DND-41 (cell line): ENCODE measurements around the gene TNFRSF19.

ENCODE experiments used
- ATAC-seq: fragments of 200-7000 bp; cut with Tn5 transposase; 3 replicates; pipeline ENCODE4 v1.9.1; 2021; ENCODE audit warnings: low read depth; ENCODE audit not compliant: insufficient read depth
- DNase-seq: peaks from one replicate; pipeline ENCODE4 v3.0.0-alpha.2; 2020
- H2AFZ ChIP-seq: 2 replicates; pipeline ENCODE4 v1.6.0; 2012; ENCODE audit warnings: low read depth, low read length
- H3K27ac ChIP-seq: 2 replicates; pipeline ENCODE4 v1.5.1; 2012; ENCODE audit warnings: low read length, inconsistent platforms
- H3K27me3 ChIP-seq: fragments of 200-600 bp; sonication (generic); 2 replicates; pipeline ENCODE4 v1.6.0; 2012; ENCODE audit warnings: low read length, mild to moderate bottlenecking, inconsistent platforms; ENCODE audit not compliant: insufficient read depth, poor library complexity
- H3K36me3 ChIP-seq: 2 replicates; pipeline ENCODE4 v1.5.1; 2012; ENCODE audit warnings: low read length, inconsistent platforms; ENCODE audit not compliant: insufficient read depth
- H3K4me1 ChIP-seq: 2 replicates; pipeline ENCODE4 v1.5.1; 2012; ENCODE audit warnings: mild to moderate bottlenecking, low read length; ENCODE audit not compliant: insufficient read depth
- H3K4me2 ChIP-seq: 2 replicates; pipeline ENCODE4 v1.6.0; 2012; ENCODE audit warnings: mild to moderate bottlenecking, moderate library complexity, low read length, inconsistent platforms; ENCODE audit not compliant: insufficient read depth
- H3K4me3 ChIP-seq, 2 experiments: fragments of 200-600 bp in 1 of 2; shearing (Covaris generic) in 1 of 2; 2 replicates each; pipeline ENCODE4 v1.5.1; 2012 to 2016; ENCODE audit warnings: inconsistent platforms in 2 of 2, low read length in 2 of 2, mild to moderate bottlenecking in 2 of 2, low read depth in 1 of 2, moderate library complexity in 1 of 2
- H3K79me2 ChIP-seq: 2 replicates; pipeline ENCODE4 v1.6.0; 2012; ENCODE audit warnings: low read length, inconsistent platforms; ENCODE audit not compliant: insufficient read depth
- H3K9ac ChIP-seq: 2 replicates; pipeline ENCODE4 v1.6.0; 2012; ENCODE audit warnings: low read depth, mild to moderate bottlenecking, inconsistent platforms, low read length, moderate library complexity
- H3K9me3 ChIP-seq: 2 replicates; pipeline ENCODE4 v1.5.1; 2012; ENCODE audit warnings: low read length, moderate library complexity, mild to moderate bottlenecking, inconsistent platforms; ENCODE audit not compliant: insufficient read depth, severe bottlenecking
- H4K20me1 ChIP-seq: 2 replicates; pipeline ENCODE4 v1.6.0; 2012; ENCODE audit warnings: low read length; ENCODE audit not compliant: insufficient read depth
- CTCF ChIP-seq: IDR thresholded peaks from 2 replicates; pipeline ENCODE4 v1.5.1; 2012; ENCODE audit warnings: borderline replicate concordance, low read length, moderate library complexity, mild to moderate bottlenecking; ENCODE audit not compliant: poor library complexity, severe bottlenecking; ENCODE audit errors: extremely low read depth
- EZH2 ChIP-seq: IDR thresholded peaks from 3 replicates; pipeline ENCODE4 v1.6.1; 2012; ENCODE audit warnings: borderline replicate concordance, low read depth, mild to moderate bottlenecking, moderate library complexity, low read length, inconsistent platforms; ENCODE audit not compliant: severe bottlenecking

TNFRSF19 gene

DNA sequence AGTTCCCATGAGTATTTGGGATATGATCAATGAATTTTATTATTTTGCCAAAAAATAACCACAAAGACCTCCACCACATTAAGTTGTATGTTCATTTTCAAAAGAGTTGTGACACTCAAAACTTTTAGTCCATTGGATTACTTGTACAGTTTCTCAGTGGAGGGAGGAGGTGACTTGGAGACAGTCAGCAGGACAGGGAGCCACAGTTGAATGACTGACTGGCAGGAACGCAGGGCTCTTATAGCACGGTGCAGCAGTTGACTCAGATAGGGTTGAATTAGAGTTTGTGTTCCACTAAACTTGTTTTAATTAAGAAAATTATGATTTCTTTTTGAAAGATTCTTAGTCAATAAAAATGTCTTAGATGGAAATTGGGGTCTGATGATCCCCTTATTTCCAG, 42.5 kb downstream of the TNFRSF19 start:
- H3K9ac ChIP-seq: no peak overlapping the region
- H2AFZ ChIP-seq: no peak overlapping the region
- no peaks in the 10 kb centered on the region for H4K20me1 ChIP-seq
- H3K27ac ChIP-seq: no peak overlapping the region
- no peak overlapping the region for H3K4me3 ChIP-seq
- H3K79me2 ChIP-seq: no peaks in the 10 kb centered on the region
- ATAC-seq: no peak
- no peak overlapping the region for H3K4me2 ChIP-seq
- H3K4me1 ChIP-seq: no peaks in the 10 kb centered on the region
- H3K27me3 ChIP-seq: peaks cover 2% of the 10 kb centered on the region
- no peaks in the 10 kb centered on the region for H3K36me3 ChIP-seq
- DNase-seq: no peak
- H3K9me3 ChIP-seq: no peaks in the 10 kb centered on the region
- TF ChIP-seq CTCF: no peak

- H3K9ac ChIP-seq: no peak overlapping the region
- no peak overlapping the region for H2AFZ ChIP-seq
Observed at GRCh38 chr13:23613596-23613995, 43.4 kb downstream of the TNFRSF19 start.

DNA sequence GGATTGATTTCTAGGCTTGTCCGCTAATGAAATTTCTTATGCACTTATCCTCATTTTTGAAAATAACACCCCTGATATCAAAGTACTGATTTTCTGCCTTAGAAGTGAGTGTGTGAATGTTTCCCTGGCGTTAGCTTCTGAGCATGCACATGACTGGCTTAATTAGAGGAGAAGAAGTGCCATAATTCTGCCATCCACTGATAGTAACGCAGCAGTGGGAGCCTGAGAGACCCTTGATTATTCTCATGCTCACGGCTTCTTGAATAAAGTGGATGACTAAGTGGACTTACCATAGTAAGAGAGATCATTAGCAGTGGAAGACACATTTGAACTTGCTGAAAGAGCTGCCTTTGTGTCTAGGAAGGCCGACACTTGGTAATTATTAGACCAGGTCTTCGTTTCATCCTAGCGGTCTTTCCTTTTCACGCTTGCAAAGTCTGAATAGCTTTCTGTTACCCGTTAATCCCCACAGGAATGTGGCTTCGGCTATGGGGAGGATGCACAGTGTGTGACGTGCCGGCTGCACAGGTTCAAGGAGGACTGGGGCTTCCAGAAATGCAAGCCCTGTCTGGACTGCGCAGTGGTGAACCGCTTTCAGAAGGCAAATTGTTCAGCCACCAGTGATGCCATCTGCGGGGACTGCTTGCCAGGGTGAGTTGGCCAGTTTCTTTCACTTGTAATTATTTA, 45.3 kb downstream of the TNFRSF19 start:
- Histone ChIP-seq H3K4me2 (no peak overlapping the region), H3K9ac (no peak overlapping the region), H3K79me2 (no peaks in the 10 kb centered on the region), H3K4me3 (no peak overlapping the region), H4K20me1 (no peaks in the 10 kb centered on the region), H2AFZ (no peak overlapping the region), H3K27ac (no peak overlapping the region), H3K4me1 (no peaks in the 10 kb centered on the region), H3K36me3 (no peaks in the 10 kb centered on the region), H3K9me3 (no peaks in the 10 kb centered on the region), H3K27me3 (peaks cover 2% of the 10 kb centered on the region)
- DNase-seq: no peak
- no peak for ATAC-seq
- TF ChIP-seq CTCF (no peak), EZH2 (no peak)

More at GRCh38 chr13:23613596-23613995, 43.4 kb downstream of the TNFRSF19 start:
- no peaks in the 10 kb centered on the region for H4K20me1 ChIP-seq
- no peaks in the 10 kb centered on the region for H3K79me2 ChIP-seq
- H3K4me1 ChIP-seq: no peaks in the 10 kb centered on the region
- H3K27ac ChIP-seq: no peak overlapping the region
- ATAC-seq (no peak), DNase-seq (no peak)
- no peak overlapping the region for H3K4me2 ChIP-seq
- peaks cover 2% of the 10 kb centered on the region for H3K27me3 ChIP-seq
- H3K36me3 ChIP-seq: no peaks in the 10 kb centered on the region
- no peaks in the 10 kb centered on the region for H3K9me3 ChIP-seq
- TF ChIP-seq EZH2 (no peak), CTCF (no peak)
- H3K4me3 ChIP-seq: no peak overlapping the region

- Histone ChIP-seq H3K9me3 (no peaks in the 10 kb centered on the region), H3K36me3 (no peaks in the 10 kb centered on the region), H2AFZ (no peak overlapping the region), H3K9ac (no peak overlapping the region), H3K27ac (no peak overlapping the region), H3K4me3 (no peak overlapping the region), H3K27me3 (peaks cover 2% of the 10 kb centered on the region), H4K20me1 (0 out of 2 replicates have a peak, but pooled peaks cover 4% of the 10 kb centered on the region), H3K4me1 (no peaks in the 10 kb centered on the region), H3K4me2 (no peak overlapping the region), H3K79me2 (no peaks in the 10 kb centered on the region)
- TF ChIP-seq EZH2 (no peak), CTCF (no peak)
- ATAC-seq (no peak), DNase-seq (no peak)
Observed at GRCh38 chr13:23616228-23616627, 46.0 kb downstream of the TNFRSF19 start.
